ENCODE results near the gene SFTA2. TPM values are rescaled to one million over a fixed set of nuclear protein-coding genes. Genes with fewer than 3 reads are reported as not detected.
A peak's percentile ranks its signal among the peaks of the same experiment; 100 is the strongest.

Gene SFTA2
- total and polyA plus RNA-seq, 9 of the 15 experiments (the other 6 are each of a cell fraction or from before 2014, with no cell fraction given) = not detected

DNA sequence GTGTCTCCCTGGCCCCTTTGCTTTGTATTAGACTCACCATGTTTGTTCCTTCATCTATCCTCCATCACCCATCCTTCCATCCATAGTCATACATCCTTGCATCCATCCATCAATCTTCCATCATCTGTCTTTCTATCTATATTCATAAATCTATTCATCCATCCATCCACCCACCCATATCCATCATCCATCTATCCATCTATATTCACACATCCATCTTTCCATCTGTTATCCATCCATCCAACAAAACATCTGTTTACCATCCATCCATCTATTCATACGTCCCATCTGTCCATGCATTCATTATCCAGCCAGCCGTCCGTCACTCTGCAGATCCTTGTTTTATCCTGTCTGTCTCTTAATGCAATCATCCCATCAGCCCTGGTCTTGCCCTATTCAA is 37.0 kb downstream of the SFTA2 start:
- in situ Hi-C loops (cut with MboI) = no loop called here
- no peak for DNase-seq (ENCODE audit: extremely low read depth in 1 of 4, low spot score in 3 of 4)

DNA sequence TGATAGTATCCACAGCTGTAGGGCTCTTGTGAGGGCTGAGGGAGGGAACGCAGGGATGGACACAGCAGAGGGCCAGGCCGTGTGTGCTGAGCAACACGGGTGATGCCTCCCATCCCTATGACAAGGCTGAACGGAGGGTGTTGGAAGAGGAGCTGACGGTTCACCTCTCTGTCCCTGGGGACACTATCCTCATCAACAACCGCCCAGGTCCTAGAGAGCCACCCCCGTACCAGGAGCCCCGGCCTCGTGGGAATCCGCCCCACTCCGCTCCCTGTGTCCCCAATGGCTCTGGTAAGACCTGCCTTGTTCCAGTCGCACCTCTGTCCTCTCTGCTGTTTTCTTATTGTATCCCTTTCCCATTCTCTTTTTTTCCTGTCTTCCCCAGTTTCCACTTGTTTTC is 37.6 kb downstream of the SFTA2 start:
- FAIRE-seq = no peak
- Histone ChIP-seq H3K4me1 (replicated peaks in 1 of 2; ENCODE audit: control insufficient read depth in 2 of 2, insufficient read depth in 2 of 2, low read length in 2 of 2) (peaks cover 0 to 17% of the 10 kb centered on the region in 2 experiments; a peak in 1 of 5 replicates), H3K9me1 (ENCODE audit: control insufficient read depth, insufficient read depth, low read length) (no peaks in the 10 kb centered on the region), H3K27me3 (ENCODE audit: control insufficient read depth in 2 of 2, insufficient read depth in 2 of 2, low read length in 2 of 2) (no peaks in the 10 kb centered on the region), H3K79me2 (ENCODE audit: control insufficient read depth, insufficient read depth, low read length) (no peaks in the 10 kb centered on the region), H3K9me3 (replicated peaks; ENCODE audit: control insufficient read depth, insufficient read depth, low read depth, low read length) (no peaks in the 10 kb centered on the region), H3K9ac (ENCODE audit: insufficient read depth in 1 of 2, low read depth in 2 of 2, low read length in 2 of 2) (peak overlapping the region in 1 of 2 experiments; percentile 24; a peak in 1 of 4 replicates), H3K4me2 (ENCODE audit: insufficient read depth, low read length) (no peak overlapping the region), H2AFZ (ENCODE audit: low read depth, low read length) (no peak overlapping the region), H4K20me1 (replicated peaks; ENCODE audit: control insufficient read depth, insufficient read depth, low read length) (no peaks in the 10 kb centered on the region; the same call in 1 of the 2 replicates), H3K4me3 (no peak overlapping the region), H3K27ac (ENCODE audit: extremely low read depth, low read depth, low read length) (no peak overlapping the region), H3K36me3 (ENCODE audit: control insufficient read depth, insufficient read depth, low read length) (peaks cover 87% of the 10 kb centered on the region)
- ChIA-PET CTCF (ENCODE audit: low intra/inter-chr PET ratio) (no interaction called here), POLR2A (interaction anchor here (1.0 kb wide), 1 partner anchor 9 kb away, joined by 3 read pairs; no protein-coding TSS in a partner anchor)
- WGBS (ENCODE audit: insufficient coverage, low coverage, missing lambda C conversion rate) = 66% methylated on average over 10 of the region's 12 CpGs
- intact Hi-C loops (cut with micrococcal nuclease) = no loop called here
- in situ Hi-C loops (cut with MboI) = no loop called here
- ATAC-seq = no peak
- DNase-seq (ENCODE audit: extremely low read depth in 1 of 4, low spot score in 3 of 4) = no peak
- no TSS peak for BruUV-seq (replicated peaks)
- TF ChIP-seq TAF7 (tag; IDR thresholded peaks at IDR 0.05) = no peak
- TF ChIP-seq HDGF (IDR thresholded peaks at IDR 0.05) = no peak
- no peak for TF ChIP-seq RBM34 (IDR thresholded peaks at IDR 0.05; ENCODE audit: borderline replicate concordance, insufficient read depth, low read length)
- TF ChIP-seq TCFL5 (CRISPR knock-in tag; conservative IDR thresholded peaks at IDR 0.05) = no peak
- no peak for TF ChIP-seq TRIM24 (IDR thresholded peaks at IDR 0.05)
- TF ChIP-seq, protein P1, sequence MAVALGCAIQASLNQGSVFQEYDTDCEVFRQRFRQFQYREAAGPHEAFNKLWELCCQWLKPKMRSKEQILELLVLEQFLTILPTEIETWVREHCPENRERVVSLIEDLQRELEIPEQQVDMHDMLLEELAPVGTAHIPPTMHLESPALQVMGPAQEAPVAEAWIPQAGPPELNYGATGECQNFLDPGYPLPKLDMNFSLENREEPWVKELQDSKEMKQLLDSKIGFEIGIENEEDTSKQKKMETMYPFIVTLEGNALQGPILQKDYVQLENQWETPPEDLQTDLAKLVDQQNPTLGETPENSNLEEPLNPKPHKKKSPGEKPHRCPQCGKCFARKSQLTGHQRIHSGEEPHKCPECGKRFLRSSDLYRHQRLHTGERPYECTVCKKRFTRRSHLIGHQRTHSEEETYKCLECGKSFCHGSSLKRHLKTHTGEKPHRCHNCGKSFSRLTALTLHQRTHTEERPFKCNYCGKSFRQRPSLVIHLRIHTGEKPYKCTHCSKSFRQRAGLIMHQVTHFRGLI (CRISPR knock-in tag; IDR thresholded peaks at IDR 0.05) = no peak
- TF ChIP-seq, protein P2, sequence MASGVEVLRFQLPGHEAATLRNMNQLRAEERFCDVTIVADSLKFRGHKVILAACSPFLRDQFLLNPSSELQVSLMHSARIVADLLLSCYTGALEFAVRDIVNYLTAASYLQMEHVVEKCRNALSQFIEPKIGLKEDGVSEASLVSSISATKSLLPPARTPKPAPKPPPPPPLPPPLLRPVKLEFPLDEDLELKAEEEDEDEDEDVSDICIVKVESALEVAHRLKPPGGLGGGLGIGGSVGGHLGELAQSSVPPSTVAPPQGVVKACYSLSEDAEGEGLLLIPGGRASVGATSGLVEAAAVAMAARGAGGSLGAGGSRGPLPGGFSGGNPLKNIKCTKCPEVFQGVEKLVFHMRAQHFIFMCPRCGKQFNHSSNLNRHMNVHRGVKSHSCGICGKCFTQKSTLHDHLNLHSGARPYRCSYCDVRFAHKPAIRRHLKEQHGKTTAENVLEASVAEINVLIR (CRISPR knock-in tag; IDR thresholded peaks at IDR 0.05) = no peak
- no peak for TF ChIP-seq IRF2 (CRISPR knock-in tag; IDR thresholded peaks at IDR 0.05)
- no peak for TF ChIP-seq HDAC3 (IDR thresholded peaks at IDR 0.05; ENCODE audit: borderline replicate concordance, partially characterized antibody)
- TF ChIP-seq, protein P3, sequence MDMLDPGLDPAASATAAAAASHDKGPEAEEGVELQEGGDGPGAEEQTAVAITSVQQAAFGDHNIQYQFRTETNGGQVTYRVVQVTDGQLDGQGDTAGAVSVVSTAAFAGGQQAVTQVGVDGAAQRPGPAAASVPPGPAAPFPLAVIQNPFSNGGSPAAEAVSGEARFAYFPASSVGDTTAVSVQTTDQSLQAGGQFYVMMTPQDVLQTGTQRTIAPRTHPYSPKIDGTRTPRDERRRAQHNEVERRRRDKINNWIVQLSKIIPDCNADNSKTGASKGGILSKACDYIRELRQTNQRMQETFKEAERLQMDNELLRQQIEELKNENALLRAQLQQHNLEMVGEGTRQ (CRISPR knock-in tag; IDR thresholded peaks at IDR 0.05) = no peak

More for the DNA sequence above, 37.0 kb downstream of the SFTA2 start:
- TF ChIP-seq HMGN3 (IDR thresholded peaks at IDR 0.05; ENCODE audit: borderline replicate concordance, extremely low read depth, insufficient read length, low read depth, low read length) (no peak), MYBL2 (IDR thresholded peaks at IDR 0.05; ENCODE audit: low read depth) (no peak), MYBL2 (CRISPR knock-in tag; IDR thresholded peaks at IDR 0.05; ENCODE audit: borderline replicate concordance) (no peak), HNRNPK (IDR thresholded peaks at IDR 0.05; ENCODE audit: low read depth, low read length, poor library complexity, severe bottlenecking) (no peak)
- TF ChIP-seq, protein P4, sequence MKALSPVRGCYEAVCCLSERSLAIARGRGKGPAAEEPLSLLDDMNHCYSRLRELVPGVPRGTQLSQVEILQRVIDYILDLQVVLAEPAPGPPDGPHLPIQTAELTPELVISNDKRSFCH (CRISPR knock-in tag; IDR thresholded peaks at IDR 0.05) = no peak
- TF ChIP-seq, protein P4 (tag; IDR thresholded peaks at IDR 0.05) = no peak
- Histone ChIP-seq H3K9me1 (ENCODE audit: control insufficient read depth, insufficient read depth, low read length) (no peaks in the 10 kb centered on the region), H3K36me3 (ENCODE audit: control insufficient read depth, insufficient read depth, low read length) (peaks cover 87% of the 10 kb centered on the region), H3K27ac (ENCODE audit: extremely low read depth, low read depth, low read length) (no peak overlapping the region), H2AFZ (ENCODE audit: low read depth, low read length) (no peak overlapping the region), H3K79me2 (ENCODE audit: control insufficient read depth, insufficient read depth, low read length) (no peaks in the 10 kb centered on the region), H3K9me3 (replicated peaks; ENCODE audit: control insufficient read depth, insufficient read depth, low read depth, low read length) (no peaks in the 10 kb centered on the region), H3K4me3 (no peak overlapping the region), H3K4me2 (ENCODE audit: insufficient read depth, low read length) (no peak overlapping the region), H3K27me3 (ENCODE audit: control insufficient read depth in 2 of 2, insufficient read depth in 2 of 2, low read length in 2 of 2) (no peaks in the 10 kb centered on the region), H3K9ac (ENCODE audit: insufficient read depth in 1 of 2, low read depth in 2 of 2, low read length in 2 of 2) (no peak overlapping the region), H4K20me1 (replicated peaks; ENCODE audit: control insufficient read depth, insufficient read depth, low read length) (no peaks in the 10 kb centered on the region; the same call in 1 of the 2 replicates), H3K4me1 (replicated peaks in 1 of 2; ENCODE audit: control insufficient read depth in 2 of 2, insufficient read depth in 2 of 2, low read length in 2 of 2) (peaks cover 0 to 17% of the 10 kb centered on the region in 2 experiments; a peak in 1 of 5 replicates)
- FAIRE-seq (no peak), ATAC-seq (no peak)
- POLR2A ChIA-PET = interaction anchor here (1.1 to 1.4 kb wide), 4 partner anchors 10 to 20 kb away, joined by 4 to 6 read pairs (median 4); no protein-coding TSS in a partner anchor
- 87% methylated on average over 3 of the region's 3 CpGs for WGBS (ENCODE audit: insufficient coverage, low coverage, missing lambda C conversion rate)
- no TSS peak for BruUV-seq (replicated peaks)
- CTCF ChIA-PET (ENCODE audit: low intra/inter-chr PET ratio) = no interaction called here
- intact Hi-C loops (cut with micrococcal nuclease) = no loop called here

All from K562 (cell line).